HL-60 (cell line): ENCODE results near the gene CADM1.

Experiments
- POLR2AphosphoS5 ChIP-seq: IDR thresholded peaks from 2 replicates; pipeline ENCODE4 v1.6.1; 2012; ENCODE audit warnings: low read depth
- TF ChIP-seq, protein P1 (sequence below): IDR thresholded peaks from one replicate; pipeline ENCODE4 v1.5.1; 2011; ENCODE audit warnings: low read length, control low read depth, inconsistent platforms; ENCODE audit not compliant: insufficient read depth

DNA sequence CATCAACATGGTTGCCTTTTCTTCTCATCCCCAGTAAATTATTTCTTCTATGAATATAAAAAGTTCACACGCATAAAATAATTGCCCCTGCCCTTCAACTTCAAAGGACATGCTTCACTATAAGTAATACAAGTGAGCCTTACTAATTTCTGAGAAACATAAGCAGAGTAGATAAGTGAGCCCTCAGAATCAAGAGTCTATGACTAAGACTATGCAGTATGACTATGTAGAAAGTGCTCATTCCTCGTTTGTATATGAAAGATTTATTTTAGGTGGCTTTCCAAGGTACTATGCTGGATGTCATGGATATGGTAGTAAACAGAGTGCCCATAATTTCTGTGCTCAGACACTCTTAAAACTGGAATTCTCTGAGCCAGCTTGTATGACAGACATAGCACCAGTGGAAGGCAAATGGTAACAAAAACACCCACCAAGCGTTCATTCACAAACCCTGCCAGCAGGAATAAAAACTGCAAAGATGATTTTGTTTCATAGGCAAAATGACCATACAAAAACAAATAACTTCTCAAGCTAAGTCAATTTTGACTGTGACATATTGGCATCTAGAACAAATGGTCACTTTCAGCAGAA, 189.8 kb downstream of the CADM1 start:
- TF ChIP-seq, protein P1, sequence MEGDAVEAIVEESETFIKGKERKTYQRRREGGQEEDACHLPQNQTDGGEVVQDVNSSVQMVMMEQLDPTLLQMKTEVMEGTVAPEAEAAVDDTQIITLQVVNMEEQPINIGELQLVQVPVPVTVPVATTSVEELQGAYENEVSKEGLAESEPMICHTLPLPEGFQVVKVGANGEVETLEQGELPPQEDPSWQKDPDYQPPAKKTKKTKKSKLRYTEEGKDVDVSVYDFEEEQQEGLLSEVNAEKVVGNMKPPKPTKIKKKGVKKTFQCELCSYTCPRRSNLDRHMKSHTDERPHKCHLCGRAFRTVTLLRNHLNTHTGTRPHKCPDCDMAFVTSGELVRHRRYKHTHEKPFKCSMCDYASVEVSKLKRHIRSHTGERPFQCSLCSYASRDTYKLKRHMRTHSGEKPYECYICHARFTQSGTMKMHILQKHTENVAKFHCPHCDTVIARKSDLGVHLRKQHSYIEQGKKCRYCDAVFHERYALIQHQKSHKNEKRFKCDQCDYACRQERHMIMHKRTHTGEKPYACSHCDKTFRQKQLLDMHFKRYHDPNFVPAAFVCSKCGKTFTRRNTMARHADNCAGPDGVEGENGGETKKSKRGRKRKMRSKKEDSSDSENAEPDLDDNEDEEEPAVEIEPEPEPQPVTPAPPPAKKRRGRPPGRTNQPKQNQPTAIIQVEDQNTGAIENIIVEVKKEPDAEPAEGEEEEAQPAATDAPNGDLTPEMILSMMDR: no peak
- TF ChIP-seq POLR2AphosphoS5: no peak
